Osteoblast (primary cell): Measurements from ENCODE around the gene TFDP1. TPM values are rescaled to one million over a fixed set of nuclear protein-coding genes. Genes with fewer than 3 reads are reported as not detected.

Source experiments
- DNase-seq: peaks from one replicate; pipeline ENCODE4 v3.0.0; 2011; ENCODE audit warnings: low spot score, mixed read lengths; ENCODE audit not compliant: insufficient read length; ENCODE audit errors: missing footprints
- H2AFZ ChIP-seq: 2 replicates; pipeline ENCODE4 v1.6.0; 2011; ENCODE audit warnings: mild to moderate bottlenecking, low read length
- H3K27ac ChIP-seq: 2 replicates; pipeline ENCODE4 v1.5.1; 2011; ENCODE audit warnings: mild to moderate bottlenecking, low read depth, low read length, moderate library complexity
- H3K27me3 ChIP-seq: 2 replicates; pipeline ENCODE4 v1.6.0; 2012; ENCODE audit warnings: mild to moderate bottlenecking, control low read depth, inconsistent platforms, low read length, moderate library complexity; ENCODE audit not compliant: insufficient read depth
- H3K36me3 ChIP-seq: 2 replicates; pipeline ENCODE4 v1.5.1; 2011; ENCODE audit warnings: mild to moderate bottlenecking, low read length, control low read depth, moderate library complexity; ENCODE audit not compliant: insufficient read depth
- H3K4me1 ChIP-seq: 2 replicates; pipeline ENCODE4 v1.5.1; 2011; ENCODE audit warnings: mild to moderate bottlenecking, low read length, control low read depth, moderate library complexity; ENCODE audit not compliant: insufficient read depth
- H3K4me2 ChIP-seq: 2 replicates; pipeline ENCODE4 v1.6.0; 2011; ENCODE audit warnings: mild to moderate bottlenecking, low read length; ENCODE audit not compliant: insufficient read depth
- H3K4me3 ChIP-seq: fragments of 200-600 bp; sonication (generic); 3 replicates; pipeline ENCODE4 v1.5.1; 2012; ENCODE audit warnings: mild to moderate bottlenecking, low read length, inconsistent platforms; ENCODE audit not compliant: insufficient read depth
- H3K79me2 ChIP-seq: 2 replicates; pipeline ENCODE4 v1.6.0; 2012; ENCODE audit warnings: mild to moderate bottlenecking, low read length, control low read depth, inconsistent platforms; ENCODE audit not compliant: insufficient read depth
- H3K9me3 ChIP-seq: 2 replicates; pipeline ENCODE4 v1.5.1; 2011; ENCODE audit warnings: low read depth, low read length, control low read depth
- H4K20me1 ChIP-seq: 2 replicates; pipeline ENCODE4 v1.6.0; 2012; ENCODE audit warnings: mild to moderate bottlenecking, low read length, control low read depth; ENCODE audit not compliant: insufficient read depth
- CTCF ChIP-seq: IDR thresholded peaks from 2 replicates; pipeline ENCODE4 v1.5.1; 2011; ENCODE audit warnings: mild to moderate bottlenecking, low read depth, low read length, moderate library complexity; ENCODE audit errors: extremely low read depth
- total RNA-seq: library from RNA; depleted of rRNA; stranded (reverse); fragments of >200 nt; gene quantifications from 2 replicates; pipeline ENCODE4 v1.2.3, GENCODE V29; 2012

TFDP1 gene
- total RNA-seq, 1 donor = 56.8 TPM

GRCh38 chr13:113553511-113554332 is 30.8 kb upstream of the TFDP1 start:
- Histone ChIP-seq H3K27ac (no peak overlapping the region), H3K27me3 (no peaks in the 10 kb centered on the region)
- TF ChIP-seq CTCF = no peak

GRCh38 chr13:113554333-113554700 is 30.2 kb upstream of the TFDP1 start:
- H3K4me3 ChIP-seq = no peak overlapping the region
- DNase-seq = no peak
- H3K4me1 ChIP-seq = no peaks in the 10 kb centered on the region
- H3K36me3 ChIP-seq = peaks cover 38% of the 10 kb centered on the region
- no peak overlapping the region for H3K27ac ChIP-seq
- TF ChIP-seq CTCF = no peak
- H3K4me2 ChIP-seq = no peak overlapping the region
- no peak overlapping the region for H2AFZ ChIP-seq
- H3K9me3 ChIP-seq = no peaks in the 10 kb centered on the region
- peaks cover 1% of the 10 kb centered on the region for H3K79me2 ChIP-seq
- H3K27me3 ChIP-seq = no peaks in the 10 kb centered on the region
- peaks cover 7% of the 10 kb centered on the region for H4K20me1 ChIP-seq

More at GRCh38 chr13:113553511-113554332, 30.8 kb upstream of the TFDP1 start:
- H3K9me3 ChIP-seq = no peaks in the 10 kb centered on the region
- H3K4me3 ChIP-seq = no peak overlapping the region
- peaks cover 42% of the 10 kb centered on the region for H3K36me3 ChIP-seq
- H3K4me1 ChIP-seq = no peaks in the 10 kb centered on the region
- no peak overlapping the region for H2AFZ ChIP-seq
- no peak overlapping the region for H3K4me2 ChIP-seq
- peak; percentile 54 for DNase-seq
- H4K20me1 ChIP-seq = peaks cover 12% of the 10 kb centered on the region
- H3K79me2 ChIP-seq = peaks cover 7% of the 10 kb centered on the region

- H3K27ac ChIP-seq = no peak overlapping the region
- TF ChIP-seq CTCF = no peak
- H3K27me3 ChIP-seq = no peaks in the 10 kb centered on the region
- no peak overlapping the region for H3K4me3 ChIP-seq
- H2AFZ ChIP-seq = no peak overlapping the region
- H3K4me1 ChIP-seq = no peaks in the 10 kb centered on the region
- no peak overlapping the region for H3K4me2 ChIP-seq
- H4K20me1 ChIP-seq = peaks cover 5% of the 10 kb centered on the region
- no peaks in the 10 kb centered on the region for H3K79me2 ChIP-seq
- no peaks in the 10 kb centered on the region for H3K9me3 ChIP-seq
- no peak for DNase-seq
- peaks cover 34% of the 10 kb centered on the region for H3K36me3 ChIP-seq
These were observed 29.4 kb upstream of the TFDP1 start for GRCh38 chr13:113555141-113555540.

GRCh38 chr13:113557013-113557412 is 27.5 kb upstream of the TFDP1 start:
- Histone ChIP-seq H4K20me1 (no peaks in the 10 kb centered on the region), H3K4me3 (no peak overlapping the region), H3K4me1 (no peaks in the 10 kb centered on the region), H3K27me3 (no peaks in the 10 kb centered on the region), H3K36me3 (peaks cover 16% of the 10 kb centered on the region), H3K27ac (no peak overlapping the region), H3K9me3 (no peaks in the 10 kb centered on the region), H3K4me2 (no peak overlapping the region), H3K79me2 (no peaks in the 10 kb centered on the region), H2AFZ (no peak overlapping the region)
- peak; percentile 44 for DNase-seq
- TF ChIP-seq CTCF = no peak
